ENCODE results near the gene EDDM13.

DNA sequence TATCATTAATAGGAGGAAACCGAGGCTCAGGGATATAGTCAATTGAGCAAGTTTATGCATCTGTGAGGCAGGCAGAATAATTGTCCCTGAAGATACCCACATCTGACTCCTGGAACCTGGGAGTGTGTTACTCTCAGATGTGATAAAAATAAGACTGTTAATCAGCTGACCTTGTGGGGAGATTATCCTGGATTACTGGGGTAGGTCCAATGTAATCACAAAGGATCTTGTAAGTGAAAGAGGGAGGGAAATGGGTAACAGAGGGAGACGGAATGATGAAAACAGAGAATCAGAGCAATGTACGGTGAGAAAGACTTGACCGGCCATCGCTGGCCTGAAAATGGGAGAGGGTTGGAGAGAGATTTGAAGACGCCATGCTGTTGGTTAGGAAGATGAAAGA is 3.2 kb upstream of the EDDM13 start:
- TF ChIP-seq, protein P1, sequence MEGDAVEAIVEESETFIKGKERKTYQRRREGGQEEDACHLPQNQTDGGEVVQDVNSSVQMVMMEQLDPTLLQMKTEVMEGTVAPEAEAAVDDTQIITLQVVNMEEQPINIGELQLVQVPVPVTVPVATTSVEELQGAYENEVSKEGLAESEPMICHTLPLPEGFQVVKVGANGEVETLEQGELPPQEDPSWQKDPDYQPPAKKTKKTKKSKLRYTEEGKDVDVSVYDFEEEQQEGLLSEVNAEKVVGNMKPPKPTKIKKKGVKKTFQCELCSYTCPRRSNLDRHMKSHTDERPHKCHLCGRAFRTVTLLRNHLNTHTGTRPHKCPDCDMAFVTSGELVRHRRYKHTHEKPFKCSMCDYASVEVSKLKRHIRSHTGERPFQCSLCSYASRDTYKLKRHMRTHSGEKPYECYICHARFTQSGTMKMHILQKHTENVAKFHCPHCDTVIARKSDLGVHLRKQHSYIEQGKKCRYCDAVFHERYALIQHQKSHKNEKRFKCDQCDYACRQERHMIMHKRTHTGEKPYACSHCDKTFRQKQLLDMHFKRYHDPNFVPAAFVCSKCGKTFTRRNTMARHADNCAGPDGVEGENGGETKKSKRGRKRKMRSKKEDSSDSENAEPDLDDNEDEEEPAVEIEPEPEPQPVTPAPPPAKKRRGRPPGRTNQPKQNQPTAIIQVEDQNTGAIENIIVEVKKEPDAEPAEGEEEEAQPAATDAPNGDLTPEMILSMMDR (IDR thresholded peaks at IDR 0.05) = no peak
- TF ChIP-seq POLR2A (IDR thresholded peaks at IDR 0.05) = no peak

All from adrenal gland (tissue), 5 donors.